OCI-LY7 (cell line): ENCODE results near the gene SLC25A10.

Source experiments
- CTCF ChIP-seq: fragments of 200-600 bp; sonication (generic); conservative IDR thresholded peaks from 2 replicates; pipeline ENCODE4 v1.5.1; 2014; ENCODE audit warnings: mild to moderate bottlenecking, antibody characterized with exemption, low read length, moderate library complexity, mixed read lengths
- EZH2phosphoT487 ChIP-seq: fragments of 200-600 bp; sonication (generic); IDR thresholded peaks from 2 replicates; pipeline ENCODE4 v1.6.1; 2018; ENCODE audit warnings: low read depth, borderline replicate concordance, mild to moderate bottlenecking, mixed run types, antibody characterized with exemption, low read length, moderate library complexity, mixed read lengths

DNA sequence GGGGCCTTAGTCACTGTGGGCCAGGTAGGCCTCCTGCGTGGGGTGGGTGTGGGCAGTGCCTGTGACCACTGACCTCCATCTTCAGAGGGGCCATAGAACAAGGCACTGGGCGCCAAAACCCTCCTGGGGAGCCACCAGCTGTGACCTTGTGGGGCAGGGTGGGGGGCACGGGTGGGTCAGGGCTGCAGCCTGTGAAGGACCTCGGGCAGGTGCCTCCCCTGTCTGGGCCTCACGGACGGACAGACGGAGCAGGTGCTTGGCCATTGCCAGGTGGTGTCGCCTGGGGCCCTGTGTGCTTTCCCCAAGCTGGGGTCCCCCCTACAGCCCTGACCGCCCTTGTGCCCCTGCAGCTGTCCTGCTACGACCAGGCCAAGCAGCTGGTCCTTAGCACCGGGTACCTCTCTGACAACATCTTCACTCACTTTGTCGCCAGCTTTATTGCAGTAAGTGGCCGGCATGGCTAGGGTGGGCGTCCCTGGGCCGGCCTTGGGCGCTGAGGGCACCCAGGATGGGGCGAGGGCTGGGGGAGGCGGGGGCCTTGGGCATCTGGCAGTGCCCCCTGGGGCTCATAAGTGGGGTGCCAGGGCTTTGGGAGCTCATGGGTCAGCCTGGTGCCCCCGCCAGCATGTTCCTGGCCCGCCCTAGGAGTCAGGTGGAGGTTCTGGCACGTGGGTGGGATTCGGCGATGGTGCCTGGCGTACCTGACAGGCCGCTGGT is 5.1 kb downstream of the SLC25A10 start:
- no peak for TF ChIP-seq CTCF
- TF ChIP-seq EZH2phosphoT487: no peak
